NB4 (cell line): ENCODE results near the gene CNN2.
A peak's percentile ranks its signal among the peaks of the same experiment; 100 is the strongest.

Experiments used
- MYC ChIP-seq: IDR thresholded peaks from 2 replicates; pipeline ENCODE4 v1.6.1; 2011; ENCODE audit warnings: low read depth, low read length
- POLR2A ChIP-seq: IDR thresholded peaks from 2 replicates; pipeline ENCODE4 v1.6.1; 2011; ENCODE audit warnings: mild to moderate bottlenecking; ENCODE audit not compliant: insufficient read length; ENCODE audit errors: extremely low read depth
- TF ChIP-seq, protein P1 (sequence below): IDR thresholded peaks from one replicate; pipeline ENCODE4 v1.5.1; 2012; ENCODE audit warnings: low read depth, low read length

DNA sequence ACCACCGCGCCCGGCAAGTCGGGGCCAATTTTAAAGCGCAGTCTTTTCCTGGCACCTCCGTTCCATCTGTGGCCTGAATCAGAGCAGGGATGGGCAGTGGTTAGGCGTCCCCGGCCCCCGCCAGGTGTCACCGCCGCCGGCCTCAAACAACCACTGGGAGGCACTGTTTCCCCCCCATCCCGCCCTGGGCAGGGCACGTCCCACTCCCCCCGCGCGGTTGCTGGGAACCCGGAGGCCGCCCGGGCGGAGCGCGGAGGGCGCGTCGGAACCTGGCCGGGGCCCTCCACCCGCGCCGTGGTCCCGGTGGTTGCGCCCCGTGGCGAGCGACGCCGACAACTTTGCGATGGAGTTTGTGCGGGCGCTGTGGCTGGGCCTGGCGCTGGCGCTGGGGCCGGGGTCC, 26.3 kb upstream of the CNN2 start, which contains the start of gene GRIN3B:
- TF ChIP-seq, protein P1, sequence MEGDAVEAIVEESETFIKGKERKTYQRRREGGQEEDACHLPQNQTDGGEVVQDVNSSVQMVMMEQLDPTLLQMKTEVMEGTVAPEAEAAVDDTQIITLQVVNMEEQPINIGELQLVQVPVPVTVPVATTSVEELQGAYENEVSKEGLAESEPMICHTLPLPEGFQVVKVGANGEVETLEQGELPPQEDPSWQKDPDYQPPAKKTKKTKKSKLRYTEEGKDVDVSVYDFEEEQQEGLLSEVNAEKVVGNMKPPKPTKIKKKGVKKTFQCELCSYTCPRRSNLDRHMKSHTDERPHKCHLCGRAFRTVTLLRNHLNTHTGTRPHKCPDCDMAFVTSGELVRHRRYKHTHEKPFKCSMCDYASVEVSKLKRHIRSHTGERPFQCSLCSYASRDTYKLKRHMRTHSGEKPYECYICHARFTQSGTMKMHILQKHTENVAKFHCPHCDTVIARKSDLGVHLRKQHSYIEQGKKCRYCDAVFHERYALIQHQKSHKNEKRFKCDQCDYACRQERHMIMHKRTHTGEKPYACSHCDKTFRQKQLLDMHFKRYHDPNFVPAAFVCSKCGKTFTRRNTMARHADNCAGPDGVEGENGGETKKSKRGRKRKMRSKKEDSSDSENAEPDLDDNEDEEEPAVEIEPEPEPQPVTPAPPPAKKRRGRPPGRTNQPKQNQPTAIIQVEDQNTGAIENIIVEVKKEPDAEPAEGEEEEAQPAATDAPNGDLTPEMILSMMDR: peak; percentile 30
- TF ChIP-seq POLR2A (no peak), MYC (no peak)
